ENCODE results near the gene S100A9.
"Not testable (repeated sequence)": the region's sequence is repeated elsewhere in the genome, so short reads cannot be mapped to it uniquely, and the experiment has no call there.

S100A9 gene

GRCh38 chr1:153357853-153358690, at the start of gene S100A9:
Gene S100A9 (plus strand): TSS chr1:153357854. CDS start chr1:153358284, 430 bp downstream.
- peak; percentile 35 for DNase-seq (ENCODE audit: low spot score)

- no peak for DNase-seq (ENCODE audit: low spot score)
These were observed 49.1 kb upstream of the S100A9 start for GRCh38 chr1:153308540-153308939.

GRCh38 chr1:153309441-153309840, 48.2 kb upstream of the S100A9 start:
- no peak for DNase-seq (ENCODE audit: low spot score)

- DNase-seq (ENCODE audit: low spot score) = no peak
These were observed 47.1 kb upstream of the S100A9 start for GRCh38 chr1:153310526-153310925.

- no peak for DNase-seq (ENCODE audit: low spot score)
These were observed 45.0 kb upstream of the S100A9 start, which contains the start of gene PGLYRP3 for GRCh38 chr1:153312570-153313186. Gene PGLYRP3 (minus strand): TSS chr1:153312952. CDS start chr1:153310665, 2,287 bp downstream.

GRCh38 chr1:153313288-153313687, 44.4 kb upstream of the S100A9 start:
- DNase-seq (ENCODE audit: low spot score) = no peak

GRCh38 chr1:153314388-153314787, 43.3 kb upstream of the S100A9 start:
- DNase-seq (ENCODE audit: low spot score) = not testable (repeated sequence)

- not testable (repeated sequence) for DNase-seq (ENCODE audit: low spot score)
These were observed 41.6 kb upstream of the S100A9 start for GRCh38 chr1:153316013-153316412.

- DNase-seq (ENCODE audit: low spot score) = not testable (repeated sequence)
These were observed 39.5 kb upstream of the S100A9 start for GRCh38 chr1:153318145-153318544.

GRCh38 chr1:153322568-153322967, 35.1 kb upstream of the S100A9 start:
- DNase-seq (ENCODE audit: low spot score) = no peak

- no peak for DNase-seq (ENCODE audit: low spot score)
These were observed 32.7 kb upstream of the S100A9 start for GRCh38 chr1:153324912-153325311.

- DNase-seq (ENCODE audit: low spot score) = no peak
These were observed 23.8 kb upstream of the S100A9 start for GRCh38 chr1:153333902-153334301.

- DNase-seq (ENCODE audit: low spot score) = no peak
These were observed 21.0 kb upstream of the S100A9 start for GRCh38 chr1:153336650-153337049.

GRCh38 chr1:153337980-153338853, 19.4 kb upstream of the S100A9 start:
- no peak for DNase-seq (ENCODE audit: low spot score)

GRCh38 chr1:153339802-153340201, 17.9 kb upstream of the S100A9 start:
- no peak for DNase-seq (ENCODE audit: low spot score)

GRCh38 chr1:153340356-153340755, 17.3 kb upstream of the S100A9 start:
- DNase-seq (ENCODE audit: low spot score) = no peak

GRCh38 chr1:153341431-153341934, 16.2 kb upstream of the S100A9 start:
- DNase-seq (ENCODE audit: low spot score) = no peak

GRCh38 chr1:153342178-153342577, 15.5 kb upstream of the S100A9 start:
- DNase-seq (ENCODE audit: low spot score) = no peak

GRCh38 chr1:153343040-153343681, 14.5 kb upstream of the S100A9 start:
- no peak for DNase-seq (ENCODE audit: low spot score)

GRCh38 chr1:153343811-153344717, 13.6 kb upstream of the S100A9 start:
- peak; percentile 18 for DNase-seq (ENCODE audit: low spot score)

- DNase-seq (ENCODE audit: low spot score) = peak; percentile 22
These were observed 13.0 kb upstream of the S100A9 start for GRCh38 chr1:153344718-153345025.
